Glutamatergic neuron (in vitro differentiated cells): ENCODE data around the gene SH3BGR. TPM values are rescaled to one million over a fixed set of nuclear protein-coding genes. Genes with fewer than 3 reads are reported as not detected.

ENCODE experiments used
- DNase-seq: peaks from one replicate; pipeline ENCODE4 v3.0.0; 2022
- H3K27ac Mint-ChIP-seq: one replicate; pipeline ENCODE4 v1.8.0; 2020; ENCODE audit warnings: mild to moderate bottlenecking, mixed read lengths, inconsistent platforms; ENCODE audit not compliant: unreplicated experiment
- H3K27me3 Mint-ChIP-seq: one replicate; pipeline ENCODE4 v1.8.0; 2020; ENCODE audit warnings: mild to moderate bottlenecking, moderate library complexity, mixed read lengths, inconsistent platforms; ENCODE audit not compliant: unreplicated experiment
- H3K36me3 Mint-ChIP-seq: one replicate; pipeline ENCODE4 v1.8.0; 2020; ENCODE audit warnings: mild to moderate bottlenecking, mixed read lengths, inconsistent platforms; ENCODE audit not compliant: unreplicated experiment
- H3K4me1 Mint-ChIP-seq: one replicate; pipeline ENCODE4 v1.8.0; 2020; ENCODE audit warnings: mild to moderate bottlenecking, low read depth, mixed read lengths, inconsistent platforms; ENCODE audit not compliant: unreplicated experiment
- H3K4me3 Mint-ChIP-seq: one replicate; pipeline ENCODE4 v1.8.0; 2020; ENCODE audit warnings: mild to moderate bottlenecking, mixed read lengths, inconsistent platforms; ENCODE audit not compliant: unreplicated experiment
- H3K9me3 Mint-ChIP-seq: one replicate; pipeline ENCODE4 v1.8.0; 2020; ENCODE audit warnings: mild to moderate bottlenecking, moderate library complexity, mixed read lengths, inconsistent platforms; ENCODE audit not compliant: unreplicated experiment
- CTCF ChIP-seq: fragments of 200-600 bp; sonication (generic); IDR thresholded peaks from one replicate; pipeline ENCODE4 v1.5.0; 2021; ENCODE audit not compliant: partially characterized antibody, unreplicated experiment
- total RNA-seq: library from RNA; stranded (reverse); fragmentation: NEBNext Ultra II Directional; extraction: Animal tissue kit (Norgen Biotek cat#: 25700); gene quantifications from one replicate; pipeline ENCODE4 v1.2.1, GENCODE V29; 2021; ENCODE audit not compliant: unreplicated experiment

The SH3BGR gene
- total RNA-seq, 1 donor from 2014 or later: 1.5 TPM

GRCh38 chr21:39531840-39532239 lies 80.1 kb downstream of the SH3BGR start:
- no peak for DNase-seq
- H3K4me3 Mint-ChIP-seq: no peak overlapping the region
- H3K27me3 Mint-ChIP-seq: peaks cover 5% of the 10 kb centered on the region
- TF ChIP-seq CTCF: no peak
- no peak overlapping the region for H3K27ac Mint-ChIP-seq
- H3K36me3 Mint-ChIP-seq: peaks cover 5% of the 10 kb centered on the region
- H3K4me1 Mint-ChIP-seq: no peaks in the 10 kb centered on the region
- H3K9me3 Mint-ChIP-seq: peaks cover 8% of the 10 kb centered on the region

GRCh38 chr21:39533545-39534380 lies 82.0 kb downstream of the SH3BGR start:
- no peaks in the 10 kb centered on the region for H3K4me1 Mint-ChIP-seq
- H3K27me3 Mint-ChIP-seq: peaks cover 3% of the 10 kb centered on the region
- H3K27ac Mint-ChIP-seq: no peak overlapping the region
- DNase-seq: no peak
- peaks cover 1% of the 10 kb centered on the region for H3K36me3 Mint-ChIP-seq
- H3K9me3 Mint-ChIP-seq: peaks cover 8% of the 10 kb centered on the region
- H3K4me3 Mint-ChIP-seq: no peak overlapping the region
- TF ChIP-seq CTCF: no peak

- Mint-ChIP-seq H3K27me3 (peaks cover 3% of the 10 kb centered on the region), H3K27ac (no peak overlapping the region), H3K9me3 (peaks cover 8% of the 10 kb centered on the region), H3K4me3 (no peak overlapping the region), H3K4me1 (no peaks in the 10 kb centered on the region), H3K36me3 (peaks cover 13% of the 10 kb centered on the region)
- TF ChIP-seq CTCF: no peak
- no peak for DNase-seq
These were observed 84.1 kb downstream of the SH3BGR start for GRCh38 chr21:39535646-39536437.

- Mint-ChIP-seq H3K36me3 (peaks cover 19% of the 10 kb centered on the region), H3K4me1 (no peaks in the 10 kb centered on the region), H3K27ac (no peak overlapping the region), H3K9me3 (peaks cover 11% of the 10 kb centered on the region), H3K4me3 (no peak overlapping the region), H3K27me3 (peaks cover 3% of the 10 kb centered on the region)
- TF ChIP-seq CTCF: no peak
- no peak for DNase-seq
These were observed 85.1 kb downstream of the SH3BGR start for GRCh38 chr21:39536835-39537234.

GRCh38 chr21:39537571-39537970 lies 85.8 kb downstream of the SH3BGR start:
- peaks cover 19% of the 10 kb centered on the region for H3K36me3 Mint-ChIP-seq
- peaks cover 11% of the 10 kb centered on the region for H3K9me3 Mint-ChIP-seq
- no peak for DNase-seq
- H3K27me3 Mint-ChIP-seq: peaks cover 3% of the 10 kb centered on the region
- no peak overlapping the region for H3K4me3 Mint-ChIP-seq
- no peaks in the 10 kb centered on the region for H3K4me1 Mint-ChIP-seq
- no peak overlapping the region for H3K27ac Mint-ChIP-seq
- TF ChIP-seq CTCF: no peak
